NCI-H748 treated with DMSO at 0.1 percent for 48 hours (cell line): ENCODE data around the gene ARHGAP15.

ENCODE experiments used
- DNase-seq: peaks from one replicate; lab custom pipeline; 2025; lab: John Stamatoyannopoulos, UW

The ARHGAP15 gene

DNA sequence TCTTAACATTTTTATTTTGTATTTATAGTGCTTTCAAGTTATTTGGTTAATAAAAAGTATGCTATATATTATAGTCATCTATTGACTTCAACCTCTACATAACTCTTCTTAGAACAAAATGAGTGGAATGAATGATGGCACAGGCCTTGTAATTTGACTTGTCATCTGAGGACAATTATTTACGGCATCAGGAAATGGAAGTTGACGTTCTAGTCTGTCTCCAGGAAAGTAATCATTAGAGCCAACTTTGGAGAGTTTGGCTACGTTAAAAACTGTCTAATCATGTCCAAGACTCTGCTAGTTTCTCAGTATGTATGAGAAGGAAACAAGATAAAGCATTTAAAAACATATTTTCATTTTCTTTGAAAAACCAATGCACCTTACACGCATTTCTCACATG lies 353.6 kb downstream of the ARHGAP15 start:
- no peak for DNase-seq

DNA sequence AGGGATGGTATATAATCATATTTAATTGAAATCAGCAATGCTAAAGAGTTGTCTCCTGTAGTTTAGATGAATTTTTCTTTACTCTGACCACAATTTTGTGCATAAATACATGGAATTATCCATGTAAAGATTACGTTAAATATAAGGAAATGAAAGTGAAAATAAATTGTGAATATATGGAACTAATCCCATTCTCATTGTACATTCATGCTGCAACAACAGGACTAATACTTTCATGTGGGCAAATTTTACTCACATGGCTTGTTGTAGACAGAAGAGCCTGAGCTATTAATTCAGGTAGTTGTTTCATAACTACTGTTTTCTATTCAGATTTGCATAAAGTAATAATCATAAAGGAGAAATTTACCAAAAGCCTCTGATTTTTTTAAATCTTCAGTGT lies 357.8 kb downstream of the ARHGAP15 start:
- no peak for DNase-seq

DNA sequence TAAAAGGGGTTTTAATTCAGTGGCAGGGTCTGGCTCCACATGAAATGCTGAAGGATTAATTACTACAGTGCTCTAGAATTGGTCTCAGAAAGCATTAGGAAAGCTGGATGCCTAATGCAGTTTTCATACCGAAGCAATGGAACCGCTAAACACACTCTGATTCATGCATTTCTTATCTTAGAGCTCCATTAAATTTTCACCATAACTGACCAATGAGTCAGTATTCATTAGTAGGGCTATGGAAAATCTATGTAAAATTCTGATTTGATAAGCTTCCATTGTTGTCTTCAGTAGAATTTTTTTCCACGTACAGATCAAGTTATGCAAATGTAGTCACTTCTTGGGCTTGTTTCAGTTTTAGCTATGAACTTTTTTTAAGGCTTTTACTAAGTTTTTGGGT lies 359.9 kb downstream of the ARHGAP15 start:
- DNase-seq = no peak

DNA sequence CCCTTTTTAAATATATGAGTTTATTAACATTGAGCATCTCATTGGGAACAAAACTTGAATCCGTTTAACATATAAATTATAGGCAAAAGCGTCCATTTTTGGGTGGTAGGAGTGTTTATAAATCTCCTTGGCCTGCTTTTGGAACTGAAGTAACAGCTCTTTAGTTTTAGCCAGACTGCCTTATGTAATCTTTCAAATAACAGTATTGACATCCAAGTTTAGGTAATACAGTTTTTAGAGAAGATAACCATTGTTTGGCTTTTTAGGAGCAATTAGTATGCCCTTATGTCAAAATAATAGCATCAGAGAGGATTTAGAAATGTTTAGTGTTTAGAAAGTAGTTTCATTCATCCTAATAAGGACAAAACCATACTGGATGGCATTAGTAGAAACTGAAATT lies 361.9 kb downstream of the ARHGAP15 start:
- no peak for DNase-seq

DNA sequence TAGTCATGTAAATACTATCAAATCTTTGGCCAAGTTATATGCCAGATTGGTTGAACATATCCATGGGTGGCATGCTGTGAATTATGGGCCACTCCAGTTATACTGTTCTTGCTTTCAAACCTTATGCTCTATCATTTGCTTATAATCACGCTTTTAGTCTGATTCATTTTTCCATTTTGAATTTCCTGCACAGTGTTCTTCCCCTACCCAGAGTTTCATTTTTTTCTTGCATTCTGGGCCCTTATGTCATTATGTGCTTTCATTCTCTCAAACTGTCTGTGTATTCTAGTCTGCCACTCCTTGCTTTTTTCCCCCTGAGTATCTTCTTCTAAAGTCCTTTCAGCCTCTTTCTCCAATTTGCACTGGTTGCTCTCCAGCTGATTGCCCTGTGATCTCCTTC lies 364.1 kb downstream of the ARHGAP15 start:
- no peak for DNase-seq

DNA sequence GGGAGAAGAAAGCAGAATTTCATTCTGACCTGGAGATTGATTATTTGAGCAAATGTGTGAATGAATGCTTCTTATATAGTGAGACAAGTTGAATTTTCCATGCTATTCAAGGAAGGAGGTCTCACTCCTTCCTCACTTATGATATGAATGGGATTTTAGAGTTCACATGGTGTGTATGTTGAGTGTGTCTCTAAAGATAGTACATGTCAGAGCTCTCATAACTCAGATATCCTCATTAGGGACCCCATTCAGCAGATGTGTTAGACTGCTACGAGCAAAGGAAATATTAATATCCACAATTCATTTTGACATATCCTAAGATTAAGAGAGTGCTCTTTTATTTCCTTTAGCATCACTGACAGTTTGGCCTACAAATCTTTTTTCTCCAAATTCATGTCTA lies 368.5 kb downstream of the ARHGAP15 start:
- DNase-seq = no peak

DNA sequence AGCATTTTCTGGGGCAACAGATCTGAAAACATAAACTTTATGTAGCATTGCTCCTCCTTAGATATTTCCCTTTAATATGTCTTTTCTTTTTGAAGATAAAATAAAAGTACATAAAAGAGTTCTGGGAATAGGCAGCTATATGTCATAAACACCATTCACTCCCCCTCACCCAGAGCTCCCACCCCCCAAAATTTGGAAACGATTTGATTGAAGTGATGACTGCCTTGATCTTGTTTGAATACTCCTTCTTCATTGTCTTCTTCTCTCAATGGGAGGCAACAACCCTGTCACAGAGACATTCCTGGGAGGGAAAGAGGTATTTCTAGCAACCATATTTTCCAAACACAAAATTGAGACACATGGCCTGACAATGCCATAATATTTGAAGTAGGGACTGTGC lies 369.3 kb downstream of the ARHGAP15 start:
- DNase-seq = no peak

DNA sequence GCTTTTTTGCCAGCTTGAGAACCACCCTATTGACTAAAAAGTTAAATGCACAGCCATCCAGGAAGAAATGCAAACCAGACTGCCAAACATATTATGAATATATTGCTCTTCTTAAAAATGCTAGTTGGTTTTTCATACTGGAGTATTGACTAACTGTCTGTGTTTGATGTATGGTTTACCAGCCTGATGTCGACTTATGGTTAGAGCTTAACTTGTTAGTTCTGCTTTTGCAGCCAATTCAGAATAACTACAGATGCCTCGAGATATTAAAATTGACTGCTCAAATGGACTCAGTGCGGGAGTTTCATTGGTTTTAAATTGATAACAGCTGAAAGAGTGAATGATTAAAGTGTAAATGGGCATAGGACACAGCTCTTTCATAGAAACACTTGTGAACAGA lies 369.8 kb downstream of the ARHGAP15 start:
- no peak for DNase-seq

DNA sequence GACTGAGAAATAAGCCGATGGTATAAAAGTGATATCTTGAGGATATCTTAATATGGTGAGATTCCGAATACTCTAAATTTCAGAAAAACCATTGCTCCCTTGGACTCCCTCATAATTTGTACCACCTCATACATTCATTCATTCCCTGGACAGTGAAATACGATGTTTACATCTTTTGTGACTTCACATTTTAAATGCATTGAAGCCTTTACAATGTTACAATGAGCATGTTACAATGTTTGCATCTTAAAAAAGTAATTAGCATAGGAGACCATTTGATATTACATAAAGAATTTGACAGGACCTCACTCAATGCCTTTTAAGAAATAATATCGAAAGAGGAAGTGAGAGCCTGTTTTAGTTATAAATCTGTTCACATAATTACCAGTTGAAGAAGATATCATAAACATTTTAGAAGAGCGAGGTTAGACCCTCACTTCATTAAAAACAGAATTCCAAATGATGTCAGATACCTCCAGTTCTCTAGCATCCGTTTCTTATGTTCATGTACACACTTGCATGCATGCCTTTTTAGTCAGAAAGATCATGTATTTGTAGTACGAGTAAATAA lies 372.0 kb downstream of the ARHGAP15 start:
- no peak for DNase-seq

DNA sequence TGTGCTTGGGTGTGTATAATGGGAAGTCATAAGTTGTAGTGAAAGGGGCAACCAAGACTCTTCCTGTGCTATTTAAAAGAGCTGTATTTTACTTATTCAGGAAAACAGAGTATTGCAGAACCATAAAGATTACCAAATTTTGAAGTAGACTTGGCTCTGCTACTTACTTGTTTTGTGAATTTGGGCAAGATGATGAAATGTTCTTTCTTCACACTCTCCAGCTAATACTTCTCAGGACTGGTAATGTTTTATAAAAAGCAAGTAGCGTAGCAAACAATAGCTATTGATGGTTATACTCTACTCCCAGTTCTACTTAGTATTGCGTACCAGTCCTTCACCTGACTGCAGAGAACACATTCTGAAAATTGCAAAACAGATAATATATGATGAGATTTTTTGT lies 374.1 kb downstream of the ARHGAP15 start:
- DNase-seq = no peak

DNA sequence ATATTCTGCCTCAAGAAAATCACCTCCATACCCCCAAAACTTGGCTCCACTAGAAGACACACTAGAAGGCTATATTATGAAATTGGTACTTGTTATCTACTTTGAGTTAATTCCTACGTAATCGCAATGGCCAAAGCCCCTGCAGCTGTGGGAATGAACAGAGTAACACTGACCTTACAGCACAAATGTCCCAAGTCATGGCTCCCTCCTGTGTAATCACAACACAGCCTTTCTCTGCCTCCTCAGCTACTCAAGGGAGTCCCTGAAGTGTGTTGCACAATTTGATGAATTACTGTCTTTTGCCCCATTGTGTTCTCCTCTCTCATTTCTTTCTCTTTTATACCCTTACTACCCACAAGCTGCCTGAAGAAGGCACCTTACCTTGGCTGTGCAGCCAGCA lies 375.2 kb downstream of the ARHGAP15 start:
- DNase-seq = no peak

DNA sequence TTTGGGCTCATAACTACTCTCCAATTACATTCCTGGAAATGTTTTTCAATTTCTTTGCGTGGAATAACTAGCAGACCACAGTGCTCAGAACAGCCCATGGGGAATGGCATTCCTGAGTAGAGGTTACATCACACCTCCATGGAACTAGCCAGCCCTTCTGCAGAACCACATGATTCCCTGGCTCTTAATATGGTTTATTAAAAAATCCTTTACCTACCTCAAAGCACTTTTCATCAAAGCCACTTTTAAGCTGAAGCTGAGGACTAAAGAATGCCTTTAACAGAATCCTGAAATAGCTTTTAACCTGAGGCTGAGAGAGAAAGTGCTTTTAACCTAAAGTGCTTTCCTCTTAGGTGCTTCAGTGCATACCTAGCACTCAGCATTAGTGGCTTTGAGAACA lies 376.3 kb downstream of the ARHGAP15 start:
- DNase-seq = no peak

DNA sequence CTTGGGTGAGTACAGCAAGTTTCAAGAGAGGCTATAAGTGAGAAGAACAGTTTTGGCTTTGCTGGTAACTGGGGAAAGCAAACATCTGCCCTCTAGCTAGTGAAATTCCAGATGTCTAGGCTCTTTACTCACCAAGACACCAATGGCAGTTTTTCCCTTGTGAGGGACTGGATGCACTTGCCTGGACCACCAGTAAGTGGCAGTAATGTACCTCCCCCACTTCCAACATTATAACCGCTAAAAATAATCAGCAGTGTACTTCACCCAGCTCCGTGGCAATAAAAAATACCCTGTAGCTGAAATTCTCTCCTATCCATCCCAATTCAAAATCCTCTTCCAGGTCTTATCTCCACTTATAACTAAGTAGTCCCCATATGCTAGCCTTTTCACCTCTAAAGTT lies 383.9 kb downstream of the ARHGAP15 start:
- DNase-seq = no peak

DNA sequence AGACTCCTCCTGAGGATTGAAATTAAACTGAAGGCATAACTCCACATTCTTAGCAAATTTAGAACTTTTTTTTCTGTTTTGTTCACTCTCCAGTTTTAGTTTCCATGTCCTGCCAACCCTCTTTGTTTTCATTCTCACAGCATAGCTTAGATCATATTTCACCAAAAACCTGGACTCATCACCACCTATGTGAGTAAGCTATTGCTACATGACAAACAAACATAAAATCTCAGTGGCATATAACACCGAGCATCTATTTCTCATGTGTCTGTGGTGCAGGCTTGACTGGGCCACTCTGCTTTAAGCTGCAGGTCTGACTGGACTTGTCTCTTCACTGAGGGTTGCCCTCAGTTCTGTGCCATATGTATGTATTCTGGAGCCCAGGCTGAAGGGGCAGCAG lies 385.2 kb downstream of the ARHGAP15 start:
- DNase-seq = no peak

DNA sequence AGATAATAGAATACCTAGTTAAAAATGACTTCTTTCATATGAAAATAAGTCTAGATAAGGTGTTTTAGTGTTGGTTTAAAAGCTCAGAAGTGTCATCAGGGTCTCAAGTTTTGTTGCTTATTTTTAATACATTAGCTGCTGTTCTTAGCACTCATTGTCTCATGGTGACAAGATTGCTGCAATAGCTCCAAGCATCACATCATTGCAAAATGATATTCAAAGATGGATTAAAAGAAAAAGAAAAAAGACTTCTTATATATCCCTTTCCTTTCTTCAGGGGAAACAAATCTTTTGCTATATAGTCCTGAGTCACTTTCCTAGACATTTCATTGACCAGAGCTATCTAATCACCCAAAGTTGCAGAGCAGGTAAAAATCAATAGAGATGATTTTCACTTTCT lies 386.1 kb downstream of the ARHGAP15 start:
- DNase-seq = no peak

DNA sequence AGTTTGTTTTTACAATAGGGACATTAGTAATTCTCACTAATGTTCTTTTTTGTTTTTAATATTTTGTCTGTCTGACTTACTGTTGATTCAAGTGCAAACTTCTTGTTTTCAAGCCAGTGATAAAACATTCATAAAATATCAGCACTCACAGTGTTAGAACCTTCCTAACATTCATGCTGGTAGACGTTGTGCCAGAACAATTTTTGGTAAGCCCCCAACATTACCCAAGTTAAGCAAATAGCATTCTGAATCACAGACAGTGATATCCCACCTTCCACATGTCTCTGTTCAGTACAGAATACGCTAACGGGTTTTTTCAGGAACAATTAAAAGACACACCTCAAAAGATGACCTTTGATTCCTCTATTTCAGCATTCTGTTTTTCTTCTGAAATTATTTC lies 390.3 kb downstream of the ARHGAP15 start:
- DNase-seq = no peak

DNA sequence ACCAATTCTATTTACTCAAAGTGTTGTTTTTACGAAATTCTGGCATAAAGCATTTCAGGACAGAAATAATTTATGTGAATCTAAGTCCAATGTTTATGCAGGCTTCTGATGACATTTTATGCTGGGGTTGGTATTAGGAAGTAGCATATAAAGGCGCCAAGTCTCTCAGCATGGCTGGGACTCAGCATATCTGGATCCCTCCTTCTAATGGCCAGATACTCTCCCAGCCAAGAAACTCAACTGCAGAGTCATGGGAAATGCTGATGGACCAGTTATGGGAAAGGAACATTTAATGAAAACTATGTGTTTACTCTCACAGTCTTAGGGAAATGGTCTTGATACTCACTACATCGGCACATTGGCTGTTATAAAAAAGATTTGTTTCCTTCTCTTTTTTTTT lies 392.2 kb downstream of the ARHGAP15 start:
- no peak for DNase-seq

DNA sequence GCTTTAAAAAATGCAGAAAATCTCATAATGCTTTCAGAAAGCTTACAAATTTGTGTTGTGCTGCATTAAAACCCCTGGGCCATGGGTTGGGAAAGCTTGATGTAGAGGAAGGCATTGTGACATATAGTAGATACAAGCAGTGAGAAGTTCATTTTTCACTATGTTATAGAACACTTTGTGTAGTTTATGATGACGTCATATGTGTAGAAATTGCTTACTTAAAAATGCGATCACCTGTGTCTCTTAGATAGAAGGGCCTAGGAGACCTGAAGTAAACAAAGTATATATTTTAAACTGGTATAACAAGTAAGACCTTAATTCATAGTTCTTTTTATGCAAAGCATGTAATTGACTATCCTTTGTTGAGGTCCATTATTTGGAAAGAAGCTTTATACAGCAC lies 393.5 kb downstream of the ARHGAP15 start:
- DNase-seq = no peak

DNA sequence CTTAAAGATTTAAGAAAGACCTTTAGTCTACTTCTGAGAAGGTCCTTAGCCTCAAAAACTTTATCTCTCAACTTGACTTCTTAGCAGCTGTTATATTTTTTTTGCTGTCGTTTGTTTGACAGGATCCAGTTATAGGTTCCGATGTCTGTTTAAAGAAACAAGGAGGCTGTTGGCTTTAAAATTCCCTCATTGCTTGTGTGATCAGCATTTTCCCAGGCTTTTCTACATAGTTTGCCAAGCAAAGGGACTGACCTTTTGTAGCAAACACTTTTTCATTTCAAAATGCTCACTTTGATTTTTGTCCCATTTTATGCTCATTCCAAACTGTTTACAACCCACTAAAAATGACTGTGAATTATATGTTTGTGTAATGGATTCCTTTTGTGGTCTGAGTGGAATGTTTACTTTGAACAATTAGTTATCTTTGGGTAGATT lies 394.9 kb downstream of the ARHGAP15 start:
- DNase-seq = no peak

DNA sequence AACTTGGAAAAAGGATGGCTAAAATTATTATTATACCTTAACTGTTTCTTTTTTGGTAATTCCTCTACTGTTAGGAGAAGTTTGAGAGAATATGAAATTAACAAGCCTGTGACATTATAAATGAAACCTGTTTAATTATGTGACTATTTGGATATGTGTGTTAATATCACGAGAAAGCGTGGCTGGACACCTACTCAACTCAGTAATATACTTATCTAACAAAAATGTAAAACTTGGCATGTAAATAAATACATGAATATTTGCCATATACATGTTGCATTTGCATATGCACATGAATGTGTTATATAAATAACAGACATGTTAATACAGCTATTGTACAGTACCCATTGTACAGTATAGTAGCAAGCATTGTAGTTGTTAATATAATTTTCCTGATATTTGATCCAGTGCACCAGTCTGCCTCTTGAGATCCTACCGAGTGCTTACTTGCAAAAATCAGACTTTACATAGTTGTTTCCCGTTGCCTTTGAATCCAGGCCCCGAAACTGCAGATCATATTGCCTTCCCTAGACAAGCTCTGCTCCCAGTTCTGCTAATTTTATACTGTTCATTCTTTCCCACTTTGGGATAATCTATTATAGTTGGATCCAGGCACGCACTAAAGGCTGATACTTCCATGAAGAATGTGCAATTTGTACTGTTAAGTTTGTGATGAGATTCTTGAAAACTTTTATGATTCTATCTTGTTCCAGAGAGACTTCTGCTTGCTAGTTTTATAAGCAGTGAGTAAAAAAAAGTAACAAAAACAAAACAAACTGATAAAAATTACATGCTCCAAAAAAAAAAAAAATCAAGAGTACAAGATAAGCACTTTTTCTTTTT lies 395.6 kb downstream of the ARHGAP15 start:
- no peak for DNase-seq

DNA sequence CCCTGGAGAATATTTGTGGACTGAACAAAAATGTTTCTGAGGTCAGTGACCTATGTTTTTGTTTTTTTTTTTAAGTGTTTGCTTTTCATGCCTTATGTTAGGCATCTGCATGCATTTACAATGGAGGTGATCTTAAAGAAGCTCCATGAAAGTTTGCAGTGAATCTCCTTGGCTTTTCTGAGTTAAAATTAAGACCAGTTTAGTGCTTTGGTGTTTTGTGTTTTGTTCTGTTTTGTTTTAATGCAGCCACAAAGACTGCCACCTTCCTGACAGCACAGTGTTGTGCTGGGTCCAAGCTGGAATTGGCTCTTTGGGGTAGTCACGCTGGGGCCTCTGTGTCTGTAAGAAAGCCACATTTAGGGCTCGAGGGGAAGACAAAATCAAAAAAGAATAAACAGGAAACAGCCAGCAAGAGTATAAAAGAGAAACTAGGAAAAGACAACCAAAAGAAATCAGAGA lies 396.2 kb downstream of the ARHGAP15 start:
- no peak for DNase-seq

DNA sequence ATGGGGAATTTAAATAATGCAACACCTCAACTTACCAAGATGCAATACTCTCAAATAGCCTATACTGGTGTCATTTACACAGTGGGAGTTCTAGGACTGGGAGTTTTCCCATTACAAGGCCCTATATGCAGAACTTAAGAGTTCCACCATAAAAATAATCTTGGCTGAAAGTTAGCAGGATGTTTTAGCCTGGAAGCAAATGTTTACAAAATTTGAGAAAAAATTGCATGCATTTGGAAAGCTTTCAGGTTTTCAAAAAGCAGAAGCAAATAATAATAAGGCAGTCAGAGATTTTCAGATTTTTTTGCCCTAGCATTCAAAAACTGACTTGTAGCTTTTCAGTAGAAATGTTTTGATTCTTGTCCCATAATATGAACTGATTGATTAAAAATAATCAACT lies 397.3 kb downstream of the ARHGAP15 start:
- no peak for DNase-seq

DNA sequence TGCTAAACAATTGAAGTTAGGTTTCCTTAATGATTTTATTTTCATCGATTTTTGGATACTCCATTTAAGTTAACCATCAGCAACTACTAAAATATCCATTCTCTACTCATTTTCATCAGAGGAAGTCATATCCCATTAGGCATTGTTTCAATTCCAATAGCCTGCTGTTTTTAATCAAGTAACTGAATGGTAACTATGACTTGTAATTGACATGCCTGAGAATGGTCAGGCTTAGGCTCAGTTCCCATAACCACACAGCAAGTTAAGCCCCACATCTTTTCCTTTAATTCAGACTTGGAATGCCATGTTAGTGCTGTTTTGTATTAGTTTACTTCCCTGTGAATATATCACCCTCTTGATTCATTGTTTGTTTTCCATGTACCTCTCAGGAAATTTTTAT lies 398.8 kb downstream of the ARHGAP15 start:
- DNase-seq = no peak
